ENCODE measurements around the gene LILRB1. TPM values are rescaled to one million over a fixed set of nuclear protein-coding genes. Genes with fewer than 3 reads are reported as not detected.

Gene LILRB1
- total RNA-seq, 1 donor from 2014 or later = not detected

GRCh38 chr19:54682306-54682856 is 52.1 kb downstream of the LILRB1 start:
- Mint-ChIP-seq H3K9me3 (ENCODE audit: unreplicated experiment) (peaks cover 6% of the 10 kb centered on the region), H3K27me3 (ENCODE audit: low read depth, unreplicated experiment) (no peaks in the 10 kb centered on the region), H3K4me1 (ENCODE audit: low read depth, unreplicated experiment) (no peaks in the 10 kb centered on the region), H3K27ac (ENCODE audit: unreplicated experiment) (no peak overlapping the region), H3K36me3 (ENCODE audit: low read depth, unreplicated experiment) (no peaks in the 10 kb centered on the region), H3K4me3 (ENCODE audit: unreplicated experiment) (no peak overlapping the region)
- no peaks in the 10 kb centered on the region for H4K20me1 ChIP-seq (ENCODE audit: insufficient read depth, low read length)
- H3K4me2 ChIP-seq (ENCODE audit: low read length) = no peak overlapping the region
- no peak overlapping the region for H3K27ac ChIP-seq (ENCODE audit: low read depth, low read length)
- no peaks in the 10 kb centered on the region for H3K9me3 ChIP-seq (ENCODE audit: insufficient read depth, low read depth, low read length)
- H3K9ac ChIP-seq (ENCODE audit: low read length) = no peak overlapping the region
- FAIRE-seq (no peak), DNase-seq (ENCODE audit: low read depth) (no peak)
- no peak overlapping the region for H2AFZ ChIP-seq (ENCODE audit: low read depth, low read length)
- H3K4me3 ChIP-seq (ENCODE audit: insufficient read depth, low read depth, low read length) = no peak overlapping the region
- no peak for TF ChIP-seq EZH2 (IDR thresholded peaks at IDR 0.05; ENCODE audit: insufficient read depth, low read length)
- TF ChIP-seq, protein P1, sequence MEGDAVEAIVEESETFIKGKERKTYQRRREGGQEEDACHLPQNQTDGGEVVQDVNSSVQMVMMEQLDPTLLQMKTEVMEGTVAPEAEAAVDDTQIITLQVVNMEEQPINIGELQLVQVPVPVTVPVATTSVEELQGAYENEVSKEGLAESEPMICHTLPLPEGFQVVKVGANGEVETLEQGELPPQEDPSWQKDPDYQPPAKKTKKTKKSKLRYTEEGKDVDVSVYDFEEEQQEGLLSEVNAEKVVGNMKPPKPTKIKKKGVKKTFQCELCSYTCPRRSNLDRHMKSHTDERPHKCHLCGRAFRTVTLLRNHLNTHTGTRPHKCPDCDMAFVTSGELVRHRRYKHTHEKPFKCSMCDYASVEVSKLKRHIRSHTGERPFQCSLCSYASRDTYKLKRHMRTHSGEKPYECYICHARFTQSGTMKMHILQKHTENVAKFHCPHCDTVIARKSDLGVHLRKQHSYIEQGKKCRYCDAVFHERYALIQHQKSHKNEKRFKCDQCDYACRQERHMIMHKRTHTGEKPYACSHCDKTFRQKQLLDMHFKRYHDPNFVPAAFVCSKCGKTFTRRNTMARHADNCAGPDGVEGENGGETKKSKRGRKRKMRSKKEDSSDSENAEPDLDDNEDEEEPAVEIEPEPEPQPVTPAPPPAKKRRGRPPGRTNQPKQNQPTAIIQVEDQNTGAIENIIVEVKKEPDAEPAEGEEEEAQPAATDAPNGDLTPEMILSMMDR (IDR thresholded peaks at IDR 0.05; ENCODE audit: insufficient read depth, low read depth, low read length) = no peak
- no peaks in the 10 kb centered on the region for H3K4me1 ChIP-seq (ENCODE audit: insufficient read depth, low read length)
- no peaks in the 10 kb centered on the region for H3K79me2 ChIP-seq (ENCODE audit: insufficient read depth, low read length)
- H3K36me3 ChIP-seq (ENCODE audit: insufficient read depth, low read length) = no peaks in the 10 kb centered on the region
- H3K27me3 ChIP-seq (ENCODE audit: insufficient read depth, low read length) = no peaks in the 10 kb centered on the region

- no peaks in the 10 kb centered on the region for H3K36me3 ChIP-seq (ENCODE audit: insufficient read depth, low read length)
- H3K9ac ChIP-seq (ENCODE audit: low read length) = no peak overlapping the region
- H3K79me2 ChIP-seq (ENCODE audit: insufficient read depth, low read length) = no peaks in the 10 kb centered on the region
- H3K4me3 ChIP-seq (ENCODE audit: insufficient read depth, low read depth, low read length) = no peak overlapping the region
- Mint-ChIP-seq H3K27me3 (ENCODE audit: low read depth, unreplicated experiment) (no peaks in the 10 kb centered on the region), H3K4me3 (ENCODE audit: unreplicated experiment) (no peak overlapping the region), H3K36me3 (ENCODE audit: low read depth, unreplicated experiment) (no peaks in the 10 kb centered on the region), H3K27ac (ENCODE audit: unreplicated experiment) (no peak overlapping the region), H3K9me3 (ENCODE audit: unreplicated experiment) (peaks cover 5% of the 10 kb centered on the region), H3K4me1 (ENCODE audit: low read depth, unreplicated experiment) (no peaks in the 10 kb centered on the region)
- no peak overlapping the region for H3K4me2 ChIP-seq (ENCODE audit: low read length)
- H3K4me1 ChIP-seq (ENCODE audit: insufficient read depth, low read length) = no peaks in the 10 kb centered on the region
- no peaks in the 10 kb centered on the region for H3K9me3 ChIP-seq (ENCODE audit: insufficient read depth, low read depth, low read length)
- no peak overlapping the region for H3K27ac ChIP-seq (ENCODE audit: low read depth, low read length)
- DNase-seq (ENCODE audit: low read depth) = peak; percentile 2
- H3K27me3 ChIP-seq (ENCODE audit: insufficient read depth, low read length) = no peaks in the 10 kb centered on the region
- H2AFZ ChIP-seq (ENCODE audit: low read depth, low read length) = no peak overlapping the region
- H4K20me1 ChIP-seq (ENCODE audit: insufficient read depth, low read length) = no peaks in the 10 kb centered on the region
- FAIRE-seq = no peak
- TF ChIP-seq, protein P1 (IDR thresholded peaks at IDR 0.05; ENCODE audit: insufficient read depth, low read depth, low read length) = no peak
- TF ChIP-seq EZH2 (IDR thresholded peaks at IDR 0.05; ENCODE audit: insufficient read depth, low read length) = no peak
Observed at GRCh38 chr19:54684527-54684926, 54.2 kb downstream of the LILRB1 start.

Small RNA genes within 50 kb of the gene (microRNA-seq; reads per million reads assigned to microRNA genes)
- gene MIR8061 = not detected

Other genes starting within 250 kb of the LILRB1 start
- gene TTYH1, start 215.0 kb upstream of the LILRB1 start, total RNA-seq = 8.4 and 12.6 TPM in 2 replicates
- 193 and 201 TPM in 2 replicates for gene LENG8, start 181.3 kb upstream of the LILRB1 start, total RNA-seq
- gene LENG9, start 166.7 kb upstream of the LILRB1 start, total RNA-seq = 3.7 and 3.8 TPM in 2 replicates
- gene CDC42EP5, start 157.2 kb upstream of the LILRB1 start, total RNA-seq = 57.9 and 64.2 TPM in 2 replicates
- gene LAIR2, start 127.7 kb upstream of the LILRB1 start, total RNA-seq = not detected in 2 replicates
- not detected in 2 replicates for gene LILRA2, start 56.7 kb upstream of the LILRB1 start, total RNA-seq
- gene LILRA1, start 36.9 kb upstream of the LILRB1 start, total RNA-seq = not detected in 2 replicates
- not detected in 2 replicates for gene LILRB4, start 32.5 kb downstream of the LILRB1 start, total RNA-seq
- gene KIR3DL3, start 94.0 kb downstream of the LILRB1 start, total RNA-seq = not detected in 2 replicates
- gene KIR2DL3, start 108.0 kb downstream of the LILRB1 start, total RNA-seq = not detected in 2 replicates
- not detected in 2 replicates for gene KIR2DL1, start 139.3 kb downstream of the LILRB1 start, total RNA-seq
- gene KIR2DL4, start 173.1 kb downstream of the LILRB1 start, total RNA-seq = not detected in 2 replicates
- not detected in 2 replicates for gene KIR3DL1, start 186.0 kb downstream of the LILRB1 start, total RNA-seq
- gene KIR2DS4, start 202.2 kb downstream of the LILRB1 start, total RNA-seq = not detected in 2 replicates
- gene KIR3DL2, start 220.0 kb downstream of the LILRB1 start, total RNA-seq = not detected in 2 replicates
- not detected in 2 replicates for gene FCAR, start 243.8 kb downstream of the LILRB1 start, total RNA-seq

Measured in astrocyte (in vitro differentiated cells and primary cell).